IMR-90 (cell line): ENCODE data around the gene PDZD2. TPM values are rescaled to one million over a fixed set of nuclear protein-coding genes. Genes with fewer than 3 reads are reported as not detected.

Experiments
- ATAC-seq: fragments of 200-7000 bp; cut with Tn5 transposase; 2 replicates; pipeline ENCODE4 v1.9.1; 2020; ENCODE audit warnings: low read depth, mild to moderate bottlenecking, moderate library complexity
- BruUV-seq: library from RNA; stranded (reverse); fragments of 400-500 nt; replicated peaks from 2 replicates; lab custom pipeline; 2021; lab: Mats Ljungman, UMichigan
- CTCF ChIA-PET: fragments of 300-600 bp; formaldehyde crosslinking; extraction: SDS; loops from one replicate; lab custom pipeline; 2021; ENCODE audit warnings: antibody characterized with exemption; lab: Yijun Ruan, JAX
- POLR2A ChIA-PET: fragments of 300-600 bp; sonication (Branson Sonifier 250); formaldehyde crosslinking; loops from one replicate; lab custom pipeline; 2022; ENCODE audit warnings: antibody characterized with exemption; ENCODE audit not compliant: unreplicated experiment; lab: Charles Lee
- DNase-seq: peaks from one replicate; pipeline ENCODE4 v3.0.0; 2013
- H2AFZ ChIP-seq: replicated peaks from 2 replicates; pipeline ENCODE3; 2013; ENCODE audit warnings: low read length, mild to moderate bottlenecking; ENCODE audit not compliant: poor library complexity
- H2AK5ac ChIP-seq: 2 replicates; pipeline ENCODE4 v1.6.1; 2013; ENCODE audit warnings: low read depth, low read length, inconsistent platforms
- H2AK9ac ChIP-seq: replicated peaks from 2 replicates; pipeline ENCODE3; 2013; ENCODE audit warnings: mild to moderate bottlenecking, low read depth, low read length, moderate library complexity; ENCODE audit not compliant: poor library complexity
- H2BK120ac ChIP-seq: 2 replicates; pipeline ENCODE4 v1.6.1; 2013; ENCODE audit warnings: low read depth, low read length, inconsistent platforms
- H2BK15ac ChIP-seq: 3 replicates; pipeline ENCODE4 v1.6.1; 2013; ENCODE audit warnings: low read depth, low read length, inconsistent platforms
- H2BK20ac ChIP-seq: 2 replicates; pipeline ENCODE4 v1.6.1; 2013; ENCODE audit warnings: low read depth, mild to moderate bottlenecking, inconsistent platforms, low read length, moderate library complexity
- H2BK5ac ChIP-seq: 2 replicates; pipeline ENCODE4 v1.6.1; 2013; ENCODE audit warnings: mild to moderate bottlenecking, low read depth, low read length, inconsistent platforms; ENCODE audit not compliant: poor library complexity, severe bottlenecking
- H3K14ac ChIP-seq: replicated peaks from 2 replicates; pipeline ENCODE4 v1.6.1; 2013; ENCODE audit warnings: low read depth, low read length, inconsistent platforms
- H3K18ac ChIP-seq: 2 replicates; pipeline ENCODE4 v1.6.1; 2013; ENCODE audit warnings: low read depth, low read length, control low read depth
- H3K23ac ChIP-seq: 2 replicates; pipeline ENCODE4 v1.6.1; 2013; ENCODE audit warnings: low read depth, low read length, inconsistent platforms
- H3K27ac ChIP-seq: 2 replicates; pipeline ENCODE4 v1.5.1; 2013; ENCODE audit warnings: mild to moderate bottlenecking, control low read depth, low read length; ENCODE audit not compliant: insufficient read depth
- H3K27me3 ChIP-seq: 2 replicates; pipeline ENCODE4 v1.6.1; 2013; ENCODE audit warnings: low read length; ENCODE audit not compliant: control insufficient read depth, insufficient read depth
- H3K36me3 ChIP-seq: 2 replicates; pipeline ENCODE4 v1.6.1; 2013; ENCODE audit warnings: low read length, mixed read lengths; ENCODE audit not compliant: control insufficient read depth, insufficient read depth
- H3K4ac ChIP-seq: 2 replicates; pipeline ENCODE4 v1.6.1; 2013; ENCODE audit warnings: low read depth, low read length, inconsistent platforms
- H3K4me1 ChIP-seq: 2 replicates; pipeline ENCODE4 v1.6.1; 2013; ENCODE audit warnings: low read length, mixed read lengths; ENCODE audit not compliant: control insufficient read depth, insufficient read depth
- H3K4me2 ChIP-seq: 2 replicates; pipeline ENCODE4 v1.6.1; 2013; ENCODE audit warnings: low read depth, mild to moderate bottlenecking, control low read depth, low read length, moderate library complexity
- H3K4me3 ChIP-seq: 2 replicates; pipeline ENCODE4 v1.5.1; 2013; ENCODE audit warnings: low read depth, mild to moderate bottlenecking, control low read depth, low read length, moderate library complexity; ENCODE audit not compliant: insufficient read depth
- H3K56ac ChIP-seq: 2 replicates; pipeline ENCODE4 v1.6.1; 2013; ENCODE audit warnings: low read length, inconsistent platforms; ENCODE audit not compliant: insufficient read depth; ENCODE audit errors: extremely low read depth
- H3K79me1 ChIP-seq, 2 experiments: 2 replicates each; pipeline ENCODE4 v1.6.1; 2013; ENCODE audit warnings: low read length in 2 of 2, inconsistent platforms in 1 of 2, low read depth in 1 of 2
- H3K9ac ChIP-seq: 2 replicates; pipeline ENCODE4 v1.6.1; 2013; ENCODE audit warnings: low read depth, low read length, control low read depth
- H3K9me1 ChIP-seq: 2 replicates; pipeline ENCODE4 v1.6.1; 2013; ENCODE audit warnings: low read length, inconsistent platforms; ENCODE audit not compliant: insufficient read depth
- H3K9me3 ChIP-seq: 2 replicates; pipeline ENCODE4 v1.6.1; 2013; ENCODE audit warnings: low read length; ENCODE audit not compliant: control insufficient read depth, insufficient read depth
- H4K20me1 ChIP-seq: 2 replicates; pipeline ENCODE4 v1.6.1; 2013; ENCODE audit warnings: low read length, inconsistent platforms; ENCODE audit not compliant: insufficient read depth
- H4K5ac ChIP-seq: 2 replicates; pipeline ENCODE4 v1.6.1; 2013; ENCODE audit warnings: mild to moderate bottlenecking, low read depth, low read length, control low read depth
- H4K8ac ChIP-seq, 2 experiments: 2 replicates each; pipeline ENCODE4 v1.6.1; 2013; ENCODE audit warnings: low read depth in 2 of 2, low read length in 2 of 2, control low read depth in 1 of 2, inconsistent platforms in 1 of 2
- H4K91ac ChIP-seq: 2 replicates; pipeline ENCODE4 v1.6.1; 2013; ENCODE audit warnings: low read depth, low read length, inconsistent platforms; ENCODE audit not compliant: insufficient read depth
- CHD1 ChIP-seq: IDR thresholded peaks from 2 replicates; pipeline ENCODE4 v1.6.1; 2012; ENCODE audit warnings: low read depth, low read length, improper control_type of control experiment
- ELK1 ChIP-seq: fragments of 150-350 bp; IDR thresholded peaks from 2 replicates; pipeline ENCODE4 v1.6.1; 2016; ENCODE audit warnings: low read depth, mild to moderate bottlenecking, low read length, moderate library complexity, borderline replicate concordance
- FOS ChIP-seq: fragments of 150-350 bp; IDR thresholded peaks from 2 replicates; pipeline ENCODE4 v1.6.1; 2016; ENCODE audit warnings: low read depth, low read length
- MAZ ChIP-seq: IDR thresholded peaks from 2 replicates; pipeline ENCODE4 v1.6.1; 2012; ENCODE audit warnings: low read depth, mild to moderate bottlenecking, low read length, improper control_type of control experiment, moderate library complexity, borderline replicate concordance
- MXI1 ChIP-seq: IDR thresholded peaks from 2 replicates; pipeline ENCODE4 v1.6.1; 2012; ENCODE audit warnings: low read depth, mild to moderate bottlenecking, low read length, moderate library complexity, borderline replicate concordance
- POLR2A ChIP-seq: IDR thresholded peaks from 2 replicates; pipeline ENCODE4 v1.6.1; 2012; ENCODE audit warnings: mild to moderate bottlenecking, low read depth, low read length
- RFX5 ChIP-seq: IDR thresholded peaks from 2 replicates; pipeline ENCODE4 v1.8.0; 2012; ENCODE audit warnings: low read depth, mild to moderate bottlenecking, low read length, moderate library complexity
- SMC3 ChIP-seq: fragments of 150-350 bp; IDR thresholded peaks from 2 replicates; pipeline ENCODE4 v1.6.1; 2016; ENCODE audit warnings: low read depth, mild to moderate bottlenecking, antibody characterized with exemption, low read length, moderate library complexity
- WGBS, 2 experiments: methylation state at CpG; one replicate each; pipeline versions ENCODE4 v1.1.5 to v1.1.7; 2013; ENCODE audit warnings: missing lambda C conversion rate in 2 of 2; ENCODE audit not compliant: insufficient read length in 1 of 2; ENCODE audit errors: extremely low coverage in 2 of 2; 5-methylcytosine and 5-hydroxymethylcytosine counted together
- dilution Hi-C: fragments of 300-500 bp; cut with HindIII; formaldehyde crosslinking; loops from one replicate; pipeline ENCODE4 v1.14.3; 2018; ENCODE audit warnings: low sequenced_read_pairs; ENCODE audit not compliant: unreplicated experiment
- in situ Hi-C: fragments of 300-500 bp; cut with MboI; formaldehyde crosslinking; loops from 3 replicates; pipeline ENCODE4 v1.14.3; 2019; ENCODE audit warnings: low sequenced_read_pairs, inconsistent platforms, mixed read lengths
- intact Hi-C: fragments of 100-400 bp; cut with micrococcal nuclease; formaldehyde crosslinking; loops from 2 replicates; pipeline ENCODE4 v1.10.0; 2022
- polyA plus RNA-seq, 3 experiments: library from polyadenylated mRNA; depleted of rRNA; stranded (reverse); fragments of >200 nt; gene quantifications; 2 replicates each; pipeline ENCODE4 v1.2.3, GENCODE V29; 2012; ENCODE audit warnings: low replicate concordance in 1 of 3
- total RNA-seq: library from RNA; depleted of rRNA; stranded (reverse); fragments of >200 nt; gene quantifications from 2 replicates; pipeline ENCODE4 v1.2.3, GENCODE V29; 2012

Gene PDZD2
- total and polyA plus RNA-seq, 2 of the 4 experiments (the other 2 are of a cell fraction), result under 0.01 to 0.02 TPM

- ATAC-seq, result no peak
- no peak overlapping the region for H2AK5ac ChIP-seq
- no peaks in the 10 kb centered on the region for H3K9me3 ChIP-seq
- no peak overlapping the region for H3K56ac ChIP-seq
- peaks cover 14% of the 10 kb centered on the region for H3K27me3 ChIP-seq
- intact Hi-C loops (no loop called here), dilution Hi-C loops (no loop called here), in situ Hi-C loops (no loop called here)
- H4K20me1 ChIP-seq, result no peaks in the 10 kb centered on the region
- no peaks in the 10 kb centered on the region for H3K9me1 ChIP-seq
- H3K79me1 ChIP-seq, result no peaks in the 10 kb centered on the region
- no peak overlapping the region for H3K4me3 ChIP-seq
- H3K36me3 ChIP-seq, result no peaks in the 10 kb centered on the region
- H3K14ac ChIP-seq, result no peak overlapping the region
- no CpG with 5 or more reads among the region's 9 CpGs for WGBS, 2 experiments
- no peak overlapping the region for H2BK15ac ChIP-seq
- no peak overlapping the region for H2AFZ ChIP-seq
- TF ChIP-seq ELK1, result no peak
- TF ChIP-seq POLR2A, result no peak
- TF ChIP-seq MXI1, result no peak
- TF ChIP-seq FOS, result no peak
- no peak for TF ChIP-seq MAZ
- TF ChIP-seq CHD1, result no peak
- no peak for TF ChIP-seq SMC3
- TF ChIP-seq RFX5, result no peak
- no peak overlapping the region for H2BK20ac ChIP-seq
- POLR2A ChIA-PET, result no interaction called here
- H3K4me2 ChIP-seq, result no peak overlapping the region
- no peak overlapping the region for H2AK9ac ChIP-seq
- BruUV-seq, result no TSS peak
- H4K5ac ChIP-seq, result no peak overlapping the region
- H3K23ac ChIP-seq, result no peak overlapping the region
- H4K8ac ChIP-seq, result no peak overlapping the region
- CTCF ChIA-PET, result no interaction called here
- H3K27ac ChIP-seq, result no peak overlapping the region
- H3K18ac ChIP-seq, result no peak overlapping the region
- H2BK5ac ChIP-seq, result no peak overlapping the region
- no peak overlapping the region for H3K4ac ChIP-seq
- H4K91ac ChIP-seq, result no peak overlapping the region
- no peaks in the 10 kb centered on the region for H3K4me1 ChIP-seq
- no peak overlapping the region for H3K9ac ChIP-seq
- DNase-seq, result no peak
- no peak overlapping the region for H2BK120ac ChIP-seq
These were observed 129.9 kb downstream of the PDZD2 start for GRCh38 chr5:31768784-31769183.
